ENCODE data around the gene GPX7. TPM values are rescaled to one million over a fixed set of nuclear protein-coding genes. Genes with fewer than 3 reads are reported as not detected.

Gene GPX7
- total RNA-seq, 3 donors from 2014 or later: 0.46 to 7.8 (median 4.0) TPM

DNA sequence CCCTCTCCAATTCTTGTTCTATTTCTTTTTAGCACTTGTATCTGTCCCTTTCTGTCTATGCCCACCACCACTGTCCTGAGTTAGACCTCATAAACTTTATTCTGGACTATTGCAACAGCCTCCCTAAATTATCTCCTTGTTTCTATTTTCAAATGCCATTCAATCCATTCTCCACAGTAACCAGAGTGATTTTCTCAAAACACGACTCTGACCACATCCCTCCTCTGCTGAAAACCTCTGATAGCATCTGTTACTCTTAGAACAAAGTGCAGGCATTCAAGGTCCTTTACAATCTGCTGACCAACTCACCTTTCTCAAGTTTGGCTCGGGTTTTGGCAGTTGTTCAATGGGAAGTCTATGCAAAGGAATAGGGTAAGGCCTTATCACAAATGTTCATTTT is 22.8 kb upstream of the GPX7 start:
- Histone ChIP-seq H3K4me3 (no peak overlapping the region), H3K4me1 (ENCODE audit: low read depth) (no peaks in the 10 kb centered on the region), H3K9me3 (no peaks in the 10 kb centered on the region), H3K36me3 (ENCODE audit: low read depth) (no peaks in the 10 kb centered on the region)
- ATAC-seq (no peak), DNase-seq (no peak)
- intact Hi-C loops (cut with DNase I, micrococcal nuclease): no loop called here
- TF ChIP-seq, protein P1, sequence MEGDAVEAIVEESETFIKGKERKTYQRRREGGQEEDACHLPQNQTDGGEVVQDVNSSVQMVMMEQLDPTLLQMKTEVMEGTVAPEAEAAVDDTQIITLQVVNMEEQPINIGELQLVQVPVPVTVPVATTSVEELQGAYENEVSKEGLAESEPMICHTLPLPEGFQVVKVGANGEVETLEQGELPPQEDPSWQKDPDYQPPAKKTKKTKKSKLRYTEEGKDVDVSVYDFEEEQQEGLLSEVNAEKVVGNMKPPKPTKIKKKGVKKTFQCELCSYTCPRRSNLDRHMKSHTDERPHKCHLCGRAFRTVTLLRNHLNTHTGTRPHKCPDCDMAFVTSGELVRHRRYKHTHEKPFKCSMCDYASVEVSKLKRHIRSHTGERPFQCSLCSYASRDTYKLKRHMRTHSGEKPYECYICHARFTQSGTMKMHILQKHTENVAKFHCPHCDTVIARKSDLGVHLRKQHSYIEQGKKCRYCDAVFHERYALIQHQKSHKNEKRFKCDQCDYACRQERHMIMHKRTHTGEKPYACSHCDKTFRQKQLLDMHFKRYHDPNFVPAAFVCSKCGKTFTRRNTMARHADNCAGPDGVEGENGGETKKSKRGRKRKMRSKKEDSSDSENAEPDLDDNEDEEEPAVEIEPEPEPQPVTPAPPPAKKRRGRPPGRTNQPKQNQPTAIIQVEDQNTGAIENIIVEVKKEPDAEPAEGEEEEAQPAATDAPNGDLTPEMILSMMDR (IDR thresholded peaks at IDR 0.05): no peak

DNA sequence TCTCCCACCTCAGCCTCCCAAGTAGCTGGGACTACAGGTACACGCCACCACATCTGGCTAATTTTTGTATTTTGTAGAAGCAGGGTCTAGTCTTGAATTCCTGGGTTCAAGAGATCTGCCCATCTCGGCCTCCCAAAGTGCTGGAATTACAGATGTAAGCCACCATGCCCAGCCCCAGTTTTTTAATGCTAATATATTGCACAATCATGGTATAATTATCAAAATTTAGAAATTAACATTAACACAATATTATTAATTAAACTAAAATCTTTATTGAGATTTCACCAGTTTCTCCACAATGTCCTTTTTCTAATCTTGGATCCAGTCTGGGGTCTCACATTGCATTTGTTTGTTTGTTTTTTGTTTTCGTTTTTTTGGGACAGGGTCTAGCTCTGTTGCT is 21.9 kb upstream of the GPX7 start:
- intact Hi-C loops (cut with DNase I, micrococcal nuclease): no loop called here
- no peaks in the 10 kb centered on the region for H3K4me1 ChIP-seq (ENCODE audit: low read depth)
- H3K36me3 ChIP-seq (ENCODE audit: low read depth): no peaks in the 10 kb centered on the region
- H3K4me3 ChIP-seq: no peak overlapping the region
- DNase-seq: no peak
- no peaks in the 10 kb centered on the region for H3K9me3 ChIP-seq
- no peak for ATAC-seq
- TF ChIP-seq, protein P1 (IDR thresholded peaks at IDR 0.05): no peak

DNA sequence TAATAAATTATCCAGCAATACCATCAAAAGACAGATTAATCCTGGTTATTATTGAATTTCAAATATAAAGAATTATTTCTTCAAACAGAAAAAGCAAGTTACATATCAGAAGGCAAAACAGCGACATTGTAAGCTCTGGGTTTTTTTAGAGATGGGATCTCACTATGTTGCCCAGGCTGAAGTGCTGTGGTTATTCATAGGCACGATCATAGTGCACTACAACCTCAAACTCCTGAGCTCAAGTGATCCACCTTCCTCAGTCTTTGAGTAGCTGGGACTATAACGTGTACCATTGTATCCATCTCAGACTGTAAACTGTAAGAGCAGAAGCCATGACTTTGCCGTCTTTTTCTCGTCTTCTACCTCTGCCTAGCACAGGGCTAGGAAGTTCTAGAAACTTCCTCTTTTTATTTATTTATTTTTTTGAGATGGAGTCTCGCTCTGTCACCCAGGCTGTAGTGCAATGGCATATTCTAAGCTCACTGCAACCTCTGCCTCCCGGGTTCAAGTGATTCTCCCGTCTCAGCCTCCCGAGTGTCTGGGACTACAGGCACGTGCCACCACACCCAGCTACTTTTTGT is 20.0 kb upstream of the GPX7 start:
- H3K4me3 ChIP-seq: no peak overlapping the region
- H3K36me3 ChIP-seq (ENCODE audit: low read depth): no peaks in the 10 kb centered on the region
- no peaks in the 10 kb centered on the region for H3K4me1 ChIP-seq (ENCODE audit: low read depth)
- H3K9me3 ChIP-seq: no peaks in the 10 kb centered on the region
- no peak for ATAC-seq
- no peak for DNase-seq
- intact Hi-C loops (cut with DNase I, micrococcal nuclease): no loop called here
- TF ChIP-seq, protein P1 (IDR thresholded peaks at IDR 0.05): no peak

DNA sequence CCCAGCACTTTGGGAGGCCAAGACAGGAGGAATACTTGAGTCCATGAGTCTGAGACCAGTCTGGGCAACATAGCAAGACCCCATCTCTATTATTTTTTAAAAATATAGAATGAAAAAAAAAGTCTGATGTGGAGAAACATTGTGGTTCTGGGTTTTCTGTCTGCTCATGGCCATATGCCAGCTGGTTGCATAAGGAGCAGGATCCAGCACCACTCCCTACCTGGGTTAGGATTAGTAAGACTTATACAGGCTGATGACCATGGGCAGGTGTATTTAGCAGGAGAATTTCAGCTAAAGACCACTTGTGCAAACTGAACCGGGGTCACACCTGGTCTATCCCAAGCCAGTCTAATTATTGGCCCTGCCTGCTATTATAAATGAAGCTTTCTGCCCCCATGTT is 16.7 kb upstream of the GPX7 start:
- ATAC-seq: no peak
- no peaks in the 10 kb centered on the region for H3K4me1 ChIP-seq (ENCODE audit: low read depth)
- no peaks in the 10 kb centered on the region for H3K36me3 ChIP-seq (ENCODE audit: low read depth)
- H3K4me3 ChIP-seq: no peak overlapping the region
- TF ChIP-seq, protein P1 (IDR thresholded peaks at IDR 0.05): no peak
- intact Hi-C loops (cut with DNase I, micrococcal nuclease): no loop called here
- DNase-seq: no peak
- H3K9me3 ChIP-seq: no peaks in the 10 kb centered on the region

DNA sequence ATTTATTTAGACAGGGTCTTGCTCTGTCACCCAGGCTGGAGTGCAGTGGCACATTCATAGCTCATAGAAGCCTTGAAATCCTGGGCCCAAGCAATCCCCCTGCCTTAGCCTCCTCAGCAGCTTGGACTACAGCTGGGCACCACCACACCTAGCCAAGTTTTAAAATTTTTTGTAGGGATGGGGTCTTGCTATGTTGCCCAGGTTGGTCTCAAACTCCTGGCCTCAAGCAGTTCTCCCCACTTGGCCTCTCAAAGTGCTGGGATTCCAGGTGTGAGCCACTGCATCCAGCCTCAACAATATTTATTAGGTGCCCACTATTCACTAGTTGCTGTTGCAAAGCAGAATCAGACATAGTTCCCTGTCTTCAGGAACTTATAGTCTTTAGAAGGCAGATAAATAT is 14.1 kb upstream of the GPX7 start:
- no peaks in the 10 kb centered on the region for H3K9me3 ChIP-seq
- no peaks in the 10 kb centered on the region for H3K4me1 ChIP-seq (ENCODE audit: low read depth)
- intact Hi-C loops (cut with DNase I, micrococcal nuclease): no loop called here
- H3K4me3 ChIP-seq: no peak overlapping the region
- H3K36me3 ChIP-seq (ENCODE audit: low read depth): no peaks in the 10 kb centered on the region
- ATAC-seq (no peak), DNase-seq (no peak)
- TF ChIP-seq, protein P1 (IDR thresholded peaks at IDR 0.05): no peak

DNA sequence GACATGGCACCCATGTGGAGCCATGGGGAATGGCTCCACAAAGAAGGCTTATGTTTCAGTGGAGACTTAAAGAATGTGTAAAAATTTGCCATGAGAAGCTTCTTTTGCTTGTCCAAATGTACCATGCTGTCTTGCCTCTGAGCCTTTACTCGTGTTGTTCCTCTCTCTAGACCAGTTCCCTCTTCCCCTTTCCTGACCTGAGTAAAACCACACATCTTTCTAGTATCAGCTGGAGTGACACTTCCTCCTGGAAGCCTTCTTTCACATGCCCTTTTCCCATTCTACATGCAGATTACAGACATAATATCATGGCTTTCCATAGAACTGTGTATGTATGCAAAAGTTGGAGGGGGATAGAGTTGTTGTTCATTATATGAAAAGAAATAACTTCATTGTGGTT is 13.6 kb upstream of the GPX7 start:
- no peak for ATAC-seq
- Histone ChIP-seq H3K4me3 (no peak overlapping the region), H3K4me1 (ENCODE audit: low read depth) (no peaks in the 10 kb centered on the region), H3K36me3 (ENCODE audit: low read depth) (no peaks in the 10 kb centered on the region), H3K9me3 (no peaks in the 10 kb centered on the region)
- no peak for DNase-seq
- TF ChIP-seq, protein P1 (IDR thresholded peaks at IDR 0.05): no peak
- intact Hi-C loops (cut with DNase I, micrococcal nuclease): no loop called here

Data from mucosa of descending colon (tissue), 3 donors.